Suppressor macrophage treated with lipopolysaccharide for 1 hour (primary cell): Measurements from ENCODE around the gene TAF4B.
"Not testable (repeated sequence)": the region's sequence is repeated elsewhere in the genome, so short reads cannot be mapped to it uniquely, and the experiment has no call there.

Experiments
- DNase-seq, 3 donors: peaks; one replicate each; pipeline ENCODE4 v3.0.0-alpha.2; 2020 to 2022

The TAF4B gene

DNA sequence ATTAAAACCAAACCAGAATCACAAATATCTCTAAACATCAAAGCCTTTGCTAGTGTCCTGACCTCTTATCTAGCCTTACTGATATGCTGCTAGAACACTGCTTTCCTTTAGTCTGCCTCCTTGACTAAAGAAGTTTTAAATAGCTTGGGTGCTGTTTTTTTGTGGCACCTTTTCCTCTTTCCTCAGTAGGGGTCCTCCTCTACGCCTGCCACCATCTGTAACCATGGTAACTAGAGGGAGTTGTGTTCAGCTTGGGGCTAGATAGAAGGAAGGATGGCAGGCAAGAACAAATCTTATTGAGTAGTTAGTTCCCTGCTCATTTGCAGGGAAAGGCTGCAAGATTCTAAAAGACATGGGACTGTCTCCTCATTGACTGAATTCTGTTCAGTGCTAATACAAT, 86.0 kb downstream of the TAF4B start:
- no peak for DNase-seq

GRCh38 chr18:26317398-26317797, 91.2 kb downstream of the TAF4B start:
- no peak for DNase-seq

- no peak for DNase-seq
These were observed 94.4 kb downstream of the TAF4B start for GRCh38 chr18:26320686-26321085.

DNA sequence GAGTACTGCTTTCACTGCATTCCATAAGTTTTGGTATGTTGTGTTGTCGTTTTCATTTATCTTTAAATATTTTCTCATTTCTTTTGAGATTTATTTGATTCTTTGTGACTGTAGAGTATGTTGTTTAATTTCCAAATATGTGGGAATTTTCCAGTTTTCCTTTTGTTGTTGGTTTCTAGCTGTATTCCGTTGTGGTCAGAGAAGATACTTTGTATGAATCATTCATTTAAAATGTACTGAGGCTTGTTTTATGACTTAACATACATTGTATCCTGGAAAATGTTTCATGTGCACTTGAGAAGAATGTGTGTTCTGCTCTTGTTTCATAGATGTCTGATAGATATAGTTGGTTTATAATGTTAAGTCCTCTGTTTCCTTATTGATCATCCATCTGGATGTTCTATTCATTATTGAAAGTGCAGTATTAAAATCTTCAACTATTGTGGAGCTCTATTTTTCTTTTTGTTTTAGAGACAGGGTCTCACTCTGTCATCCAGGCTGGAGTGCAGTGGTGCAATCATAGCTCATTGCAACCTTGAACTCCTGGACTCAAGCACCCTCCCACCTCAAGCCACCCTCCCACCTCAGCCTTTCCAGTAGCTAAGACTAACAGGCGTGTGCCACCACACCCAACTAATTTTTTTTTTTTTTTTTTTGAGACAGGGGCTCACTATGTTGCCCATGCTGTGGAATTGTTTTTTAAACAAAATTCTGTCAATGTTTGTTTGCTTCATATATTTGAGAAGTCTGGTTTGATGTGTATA, 96.8 kb downstream of the TAF4B start:
- no peak for DNase-seq

DNA sequence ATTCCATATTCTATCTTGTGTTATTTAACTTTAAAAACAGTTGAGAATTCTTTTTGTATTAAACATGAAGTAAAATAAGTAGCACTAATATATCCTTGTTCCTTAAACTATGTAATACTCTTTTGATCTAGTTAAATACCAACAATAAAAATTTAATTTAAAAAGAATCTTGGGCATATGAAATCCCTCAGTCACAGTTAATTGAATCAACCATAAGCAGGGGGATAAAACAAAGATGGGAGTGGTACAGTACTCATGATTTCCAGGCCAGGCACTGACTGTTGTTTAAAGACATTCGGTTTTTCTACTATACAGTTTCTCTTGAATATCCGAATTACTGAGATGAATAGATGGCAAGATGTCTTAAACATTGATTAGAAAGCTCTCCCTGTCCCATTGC, 99.5 kb downstream of the TAF4B start:
- DNase-seq, result no peak

DNA sequence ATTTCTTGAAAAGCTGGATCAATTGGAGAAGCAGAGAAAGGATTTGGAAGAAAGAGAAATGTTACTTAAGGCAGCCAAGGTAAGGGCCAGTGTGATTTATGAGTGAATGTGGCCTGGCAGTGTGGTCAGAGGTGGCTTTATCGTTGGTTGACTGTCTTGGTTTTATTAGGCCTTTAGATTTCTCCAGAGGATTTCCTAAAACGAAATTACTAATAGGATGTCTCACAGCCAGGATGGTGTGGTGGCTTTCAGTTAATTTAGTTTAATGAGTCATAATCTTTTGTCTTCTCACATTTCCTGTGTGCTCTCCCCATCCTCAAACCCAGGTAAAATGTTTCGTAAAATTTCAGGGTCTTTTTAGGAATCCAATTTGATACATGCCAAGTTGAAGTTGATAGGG, 100.8 kb downstream of the TAF4B start:
- no peak for DNase-seq

DNA sequence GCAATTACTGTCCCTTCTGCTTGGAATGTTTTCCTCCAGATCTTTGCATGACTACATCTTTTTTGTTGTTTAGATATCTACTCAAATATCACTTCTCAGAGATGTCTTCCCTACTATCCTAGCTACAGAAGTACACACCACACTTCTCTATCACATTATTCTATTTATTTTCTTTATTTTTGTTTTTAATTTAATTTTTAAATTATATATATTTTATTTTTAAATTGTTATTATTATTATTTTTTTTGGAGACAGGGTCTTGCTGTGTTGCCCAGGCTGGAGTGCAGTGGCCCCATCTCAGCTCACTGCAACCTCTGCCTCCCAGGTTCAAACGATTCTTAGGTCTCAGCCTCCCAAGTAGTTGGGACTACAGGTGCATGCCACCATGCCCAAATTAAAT, 106.7 kb downstream of the TAF4B start:
- DNase-seq, result no peak

- no peak for DNase-seq
These were observed 108.9 kb downstream of the TAF4B start for GRCh38 chr18:26335156-26335555.

- DNase-seq, result no peak
These were observed 109.6 kb downstream of the TAF4B start for GRCh38 chr18:26335571-26336487.

DNA sequence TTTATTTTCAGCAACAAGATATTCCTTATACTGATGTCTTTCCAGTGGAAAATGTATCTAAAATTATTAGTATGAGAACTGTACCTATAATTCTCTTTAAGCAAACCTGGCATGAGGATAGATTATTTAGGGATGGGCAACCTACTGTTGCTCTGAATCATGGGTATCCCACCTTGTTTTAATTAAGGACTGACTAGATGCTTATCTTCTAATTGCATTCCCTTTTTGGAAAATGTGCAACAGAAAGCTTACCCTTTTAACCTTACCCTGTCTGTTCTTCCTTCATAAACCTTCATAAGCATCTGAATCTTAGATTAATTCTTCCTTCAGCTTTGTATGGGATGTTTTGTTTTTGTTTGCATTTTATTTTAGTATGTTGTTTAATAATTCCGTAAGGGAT, 110.3 kb downstream of the TAF4B start:
- no peak for DNase-seq

DNA sequence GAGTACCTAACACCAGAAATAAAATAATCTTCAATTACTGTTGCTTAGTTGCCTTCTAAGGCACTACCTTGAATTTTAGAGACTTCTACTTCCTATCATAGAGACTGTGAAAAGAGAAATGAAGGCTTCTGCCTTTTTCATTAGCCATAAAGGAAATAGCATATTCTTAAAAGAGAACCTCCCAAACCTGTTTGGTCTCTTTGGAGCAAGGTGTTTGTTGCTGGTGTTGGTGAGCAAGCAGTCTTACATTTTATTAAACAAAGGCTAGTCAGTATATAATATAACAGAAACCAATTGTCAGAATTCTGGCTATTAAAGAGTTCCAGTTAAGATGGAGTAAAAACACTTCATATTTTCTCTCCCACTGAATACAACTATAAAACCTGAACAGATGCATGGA, 116.4 kb downstream of the TAF4B start:
- DNase-seq, result no peak

GRCh38 chr18:26350961-26351360, 124.7 kb downstream of the TAF4B start:
- no peak for DNase-seq

- no peak for DNase-seq
These were observed 130.0 kb downstream of the TAF4B start for GRCh38 chr18:26356045-26356785.

DNA sequence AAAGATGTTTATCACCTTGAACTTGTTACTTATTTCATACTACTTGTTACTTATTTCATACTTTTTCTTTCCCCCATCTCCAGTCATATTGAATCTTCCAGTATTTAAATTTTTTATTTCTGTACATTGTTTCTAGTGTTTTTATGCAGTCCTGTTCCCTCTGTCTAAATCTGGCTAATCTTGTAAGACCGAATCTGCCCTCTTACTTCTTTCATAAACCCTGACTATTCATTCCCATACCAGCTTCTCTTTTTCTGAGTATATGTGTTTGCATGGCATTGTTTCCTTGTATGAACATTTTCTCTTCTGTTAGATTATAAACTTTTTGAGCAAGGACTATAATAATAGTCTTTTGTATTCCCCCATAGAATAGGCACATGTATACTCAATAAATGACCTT, 131.7 kb downstream of the TAF4B start:
- DNase-seq, result no peak

DNA sequence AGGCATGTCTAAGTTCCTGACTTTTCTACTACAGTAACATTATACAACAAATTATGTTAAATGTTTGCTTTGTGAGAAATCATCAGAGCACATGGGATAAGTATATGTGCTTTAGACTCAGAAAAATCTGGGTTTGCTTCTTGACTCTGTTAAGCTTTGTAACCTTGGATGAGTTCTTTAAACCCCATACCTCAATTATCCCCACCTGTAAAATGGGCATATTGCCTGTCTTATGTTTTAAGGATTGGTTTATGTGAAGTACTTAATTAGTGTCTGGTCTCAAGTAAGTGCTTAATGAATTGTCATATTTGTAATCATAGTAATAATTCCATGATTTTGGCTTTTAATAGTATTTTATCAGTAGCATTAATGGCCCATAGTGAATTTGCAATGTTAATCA, 135.8 kb downstream of the TAF4B start:
- no peak for DNase-seq

- no peak for DNase-seq
These were observed 141.2 kb downstream of the TAF4B start for GRCh38 chr18:26367425-26367824.

GRCh38 chr18:26370037-26370436, 143.8 kb downstream of the TAF4B start:
- no peak for DNase-seq

GRCh38 chr18:26376105-26376504, 149.9 kb downstream of the TAF4B start:
- no peak for DNase-seq

GRCh38 chr18:26378701-26379100, 152.5 kb downstream of the TAF4B start:
- DNase-seq, result no peak

GRCh38 chr18:26381555-26381954, 155.3 kb downstream of the TAF4B start:
- DNase-seq, result not testable (repeated sequence)

GRCh38 chr18:26383454-26384270, 157.4 kb downstream of the TAF4B start:
- DNase-seq, result peak; percentile 47 to 64 (median 52)

- no peak for DNase-seq
These were observed 159.8 kb downstream of the TAF4B start for GRCh38 chr18:26386002-26386401.

DNA sequence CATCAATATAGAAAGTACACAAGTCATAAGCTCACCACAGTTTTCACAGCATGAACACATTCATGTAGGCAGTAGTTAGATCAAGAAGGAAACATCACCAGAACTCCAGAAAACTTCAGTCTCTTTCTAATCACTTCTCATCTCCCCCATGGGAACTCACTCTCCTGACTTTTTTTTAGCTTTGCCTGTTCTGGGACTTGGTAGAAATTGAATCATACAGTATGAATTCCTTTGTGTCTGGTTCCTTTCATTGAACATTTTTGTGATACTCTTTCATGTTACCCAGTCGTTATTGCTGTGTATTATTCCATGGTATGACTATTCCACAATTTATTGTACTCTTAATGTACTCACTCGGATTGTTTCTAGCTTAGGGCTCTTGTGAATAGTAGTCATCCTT, 160.2 kb downstream of the TAF4B start:
- no peak for DNase-seq
